Fibroblast of lung (primary cell): Measurements from ENCODE around the gene EEPD1.

Experiments used
- EZH2 ChIP-seq: IDR thresholded peaks from 2 replicates; pipeline ENCODE4 v1.5.1; 2012; ENCODE audit warnings: low read length, control low read depth, mild to moderate bottlenecking; ENCODE audit errors: missing control alignments
- TF ChIP-seq, protein P1 (sequence below), 2 donors: IDR thresholded peaks in 1 of 2; conservative IDR thresholded peaks in 1 of 2; 1 replicate in 1 of 2; 2 replicates in 1 of 2; pipeline ENCODE4 v1.5.1; 2011 to 2012; ENCODE audit warnings: low read length in 2 of 2, control low read depth in 1 of 2, inconsistent platforms in 1 of 2, low read depth in 1 of 2, mild to moderate bottlenecking in 1 of 2

DNA sequence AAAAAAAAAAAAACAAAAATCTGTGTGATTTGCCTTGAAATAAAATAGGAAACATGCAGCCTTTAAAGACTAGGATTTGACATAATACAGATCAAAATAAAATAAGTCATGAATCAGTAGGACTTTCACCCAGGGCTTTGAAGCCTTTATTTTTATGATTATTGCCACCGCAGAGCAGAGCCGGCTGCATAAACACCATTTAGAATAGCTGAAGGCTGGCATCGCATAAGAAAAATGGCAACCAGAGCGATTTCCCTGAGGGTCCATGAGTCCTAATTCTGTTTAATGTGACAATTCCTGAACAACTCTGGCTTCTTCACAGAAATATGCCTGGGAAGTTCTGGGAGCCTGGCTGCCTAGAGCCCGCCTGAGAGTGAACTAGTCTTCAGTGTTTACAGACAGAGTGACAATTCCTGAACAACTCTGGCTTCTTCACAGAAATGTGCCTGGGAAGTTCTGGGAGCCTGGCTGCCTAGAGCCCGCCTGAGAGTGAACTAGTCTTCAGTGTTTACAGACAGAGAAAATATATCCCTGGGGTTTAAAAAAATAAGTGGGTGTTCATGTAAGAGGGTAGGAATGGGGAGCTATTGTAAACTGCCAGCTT lies 112.0 kb downstream of the EEPD1 start:
- TF ChIP-seq, protein P1, sequence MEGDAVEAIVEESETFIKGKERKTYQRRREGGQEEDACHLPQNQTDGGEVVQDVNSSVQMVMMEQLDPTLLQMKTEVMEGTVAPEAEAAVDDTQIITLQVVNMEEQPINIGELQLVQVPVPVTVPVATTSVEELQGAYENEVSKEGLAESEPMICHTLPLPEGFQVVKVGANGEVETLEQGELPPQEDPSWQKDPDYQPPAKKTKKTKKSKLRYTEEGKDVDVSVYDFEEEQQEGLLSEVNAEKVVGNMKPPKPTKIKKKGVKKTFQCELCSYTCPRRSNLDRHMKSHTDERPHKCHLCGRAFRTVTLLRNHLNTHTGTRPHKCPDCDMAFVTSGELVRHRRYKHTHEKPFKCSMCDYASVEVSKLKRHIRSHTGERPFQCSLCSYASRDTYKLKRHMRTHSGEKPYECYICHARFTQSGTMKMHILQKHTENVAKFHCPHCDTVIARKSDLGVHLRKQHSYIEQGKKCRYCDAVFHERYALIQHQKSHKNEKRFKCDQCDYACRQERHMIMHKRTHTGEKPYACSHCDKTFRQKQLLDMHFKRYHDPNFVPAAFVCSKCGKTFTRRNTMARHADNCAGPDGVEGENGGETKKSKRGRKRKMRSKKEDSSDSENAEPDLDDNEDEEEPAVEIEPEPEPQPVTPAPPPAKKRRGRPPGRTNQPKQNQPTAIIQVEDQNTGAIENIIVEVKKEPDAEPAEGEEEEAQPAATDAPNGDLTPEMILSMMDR (conservative IDR thresholded peaks at IDR 0.05 in 1 of 2, IDR thresholded peaks at IDR 0.05 in 1 of 2; ENCODE audit: low read depth in 1 of 2, low read length in 2 of 2): no peak
- no peak for TF ChIP-seq EZH2
